ENCODE data around the gene CCDC85A.

The CCDC85A gene

DNA sequence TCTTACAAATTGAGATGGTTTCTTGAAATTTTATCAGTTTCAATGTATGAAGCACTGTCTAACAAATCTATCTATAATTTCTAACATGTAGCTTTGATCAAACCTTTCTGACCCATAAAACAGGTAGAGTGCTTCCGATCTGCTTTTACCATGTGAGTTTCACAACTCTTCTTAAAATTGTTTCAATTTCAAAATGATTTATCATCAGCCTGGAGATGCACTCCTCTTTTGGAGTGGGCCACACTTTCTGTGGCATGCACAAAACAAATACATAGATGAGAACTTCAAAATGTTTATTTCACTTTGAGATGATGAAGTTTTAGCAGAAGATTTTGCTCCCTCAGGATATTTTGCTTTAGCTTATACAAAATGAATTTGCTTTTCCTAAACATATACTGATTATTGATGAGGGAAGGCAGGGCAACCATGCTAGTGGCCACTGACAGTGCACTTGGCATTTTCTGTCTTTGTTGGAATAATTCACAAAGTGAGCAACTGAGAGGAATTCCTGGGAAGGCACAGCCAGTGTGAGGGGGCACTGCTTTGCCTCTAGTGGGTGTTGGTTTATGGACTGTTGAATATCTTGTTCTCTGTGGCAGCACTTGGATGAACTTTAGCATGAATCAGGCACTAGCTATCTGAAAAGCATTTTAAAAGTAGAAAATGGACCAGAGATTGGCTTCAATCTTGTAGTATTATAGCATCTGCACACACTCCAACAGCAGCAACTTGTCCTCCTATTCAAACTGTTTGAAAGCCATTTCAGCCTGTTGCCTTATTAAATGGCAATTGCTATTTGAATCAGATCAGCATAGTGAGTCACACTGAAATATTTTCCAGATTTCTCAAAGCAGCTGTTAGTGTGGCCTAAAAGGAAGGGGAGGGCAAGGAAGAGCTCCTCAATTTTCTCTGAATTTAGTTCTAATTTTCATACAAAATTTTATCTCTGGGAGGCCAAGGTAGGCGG lies 193.2 kb downstream of the CCDC85A start:
- no peak for DNase-seq

GRCh38 chr2:56379066-56379465 lies 195.3 kb downstream of the CCDC85A start:
- no peak for DNase-seq

GRCh38 chr2:56380861-56381260 lies 197.1 kb downstream of the CCDC85A start:
- DNase-seq = no peak

GRCh38 chr2:56382466-56382865 lies 198.7 kb downstream of the CCDC85A start:
- DNase-seq = no peak

GRCh38 chr2:56386657-56387056 lies 202.9 kb downstream of the CCDC85A start:
- DNase-seq = no peak

DNA sequence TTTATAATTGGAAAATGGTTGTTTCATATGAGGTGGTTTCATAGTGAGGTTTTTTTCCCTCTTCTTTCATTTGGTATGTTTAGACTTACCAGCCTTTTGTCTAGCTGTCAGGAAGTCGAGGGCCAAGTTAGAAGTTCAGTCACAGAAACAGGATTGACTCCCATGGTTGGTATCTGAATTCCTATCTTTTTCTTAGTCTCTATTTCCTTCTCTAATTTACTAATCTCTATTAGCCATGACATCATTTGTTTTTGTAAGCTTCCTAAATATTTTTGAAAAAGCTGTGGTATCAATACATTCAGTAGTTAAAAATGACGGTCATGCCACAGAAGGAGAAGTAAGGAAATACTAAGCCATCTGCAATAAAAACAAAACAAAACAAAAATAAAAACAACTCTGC lies 206.9 kb downstream of the CCDC85A start:
- DNase-seq = no peak

GRCh38 chr2:56410140-56410539 lies 226.3 kb downstream of the CCDC85A start:
- DNase-seq = no peak

DNA sequence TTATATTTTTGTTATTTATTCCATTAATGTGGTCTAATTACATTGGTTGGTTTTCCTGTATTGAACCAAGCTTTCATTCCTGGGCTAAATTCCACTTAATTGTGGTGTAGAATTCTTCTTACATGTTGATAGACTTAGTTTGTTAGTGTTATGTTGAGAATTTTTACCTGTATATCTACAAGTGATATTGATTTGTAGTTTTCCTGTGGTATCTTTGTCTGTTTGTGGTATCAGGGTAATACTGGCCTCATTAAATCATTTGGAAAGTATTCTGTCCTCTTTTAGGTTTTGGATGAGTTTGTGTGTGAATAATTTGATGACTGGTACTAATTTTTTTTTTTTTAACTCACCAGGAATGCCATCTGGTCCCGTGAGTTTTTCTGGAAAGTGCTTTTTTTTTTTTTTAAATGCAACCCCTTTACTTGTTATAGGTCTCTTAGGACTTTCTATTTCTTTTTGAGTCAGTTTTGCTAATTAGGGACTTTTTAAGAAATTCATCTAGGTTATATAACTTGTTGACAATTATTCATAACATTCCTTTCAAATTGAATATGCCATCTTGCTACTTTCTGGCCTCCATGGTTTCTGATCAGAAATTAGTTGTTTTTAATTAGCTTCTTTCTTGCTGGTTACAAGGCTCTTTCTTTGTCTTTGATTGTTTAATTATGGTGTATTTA lies 232.8 kb downstream of the CCDC85A start:
- DNase-seq = no peak

Data from NCI-H1417 treated with DMSO at 0.1 percent for 48 hours (cell line).